Choroid plexus epithelial cell (primary cell): ENCODE results near the gene UBE3C.

ENCODE experiments used
- DNase-seq: peaks from one replicate; pipeline ENCODE4 v3.0.0-alpha.2; 2010; ENCODE audit warnings: low read depth
- H3K4me3 ChIP-seq: 2 replicates; pipeline ENCODE4 v1.5.1; 2011; ENCODE audit warnings: low read depth, mild to moderate bottlenecking, control low read depth, low read length, moderate library complexity
- TF ChIP-seq, protein P1 (sequence below): conservative IDR thresholded peaks from 2 replicates; pipeline ENCODE4 v1.5.1; 2011; ENCODE audit warnings: low read depth, mild to moderate bottlenecking, control low read depth, inconsistent platforms, low read length, moderate library complexity

Gene UBE3C

GRCh38 chr7:157132796-157133195, 5.9 kb upstream of the UBE3C start:
- TF ChIP-seq, protein P1, sequence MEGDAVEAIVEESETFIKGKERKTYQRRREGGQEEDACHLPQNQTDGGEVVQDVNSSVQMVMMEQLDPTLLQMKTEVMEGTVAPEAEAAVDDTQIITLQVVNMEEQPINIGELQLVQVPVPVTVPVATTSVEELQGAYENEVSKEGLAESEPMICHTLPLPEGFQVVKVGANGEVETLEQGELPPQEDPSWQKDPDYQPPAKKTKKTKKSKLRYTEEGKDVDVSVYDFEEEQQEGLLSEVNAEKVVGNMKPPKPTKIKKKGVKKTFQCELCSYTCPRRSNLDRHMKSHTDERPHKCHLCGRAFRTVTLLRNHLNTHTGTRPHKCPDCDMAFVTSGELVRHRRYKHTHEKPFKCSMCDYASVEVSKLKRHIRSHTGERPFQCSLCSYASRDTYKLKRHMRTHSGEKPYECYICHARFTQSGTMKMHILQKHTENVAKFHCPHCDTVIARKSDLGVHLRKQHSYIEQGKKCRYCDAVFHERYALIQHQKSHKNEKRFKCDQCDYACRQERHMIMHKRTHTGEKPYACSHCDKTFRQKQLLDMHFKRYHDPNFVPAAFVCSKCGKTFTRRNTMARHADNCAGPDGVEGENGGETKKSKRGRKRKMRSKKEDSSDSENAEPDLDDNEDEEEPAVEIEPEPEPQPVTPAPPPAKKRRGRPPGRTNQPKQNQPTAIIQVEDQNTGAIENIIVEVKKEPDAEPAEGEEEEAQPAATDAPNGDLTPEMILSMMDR = no peak
- no peak for DNase-seq
- H3K4me3 ChIP-seq = no peak overlapping the region

GRCh38 chr7:157133304-157133703, 5.4 kb upstream of the UBE3C start:
- no peak overlapping the region for H3K4me3 ChIP-seq
- TF ChIP-seq, protein P1 = no peak
- no peak for DNase-seq

DNA sequence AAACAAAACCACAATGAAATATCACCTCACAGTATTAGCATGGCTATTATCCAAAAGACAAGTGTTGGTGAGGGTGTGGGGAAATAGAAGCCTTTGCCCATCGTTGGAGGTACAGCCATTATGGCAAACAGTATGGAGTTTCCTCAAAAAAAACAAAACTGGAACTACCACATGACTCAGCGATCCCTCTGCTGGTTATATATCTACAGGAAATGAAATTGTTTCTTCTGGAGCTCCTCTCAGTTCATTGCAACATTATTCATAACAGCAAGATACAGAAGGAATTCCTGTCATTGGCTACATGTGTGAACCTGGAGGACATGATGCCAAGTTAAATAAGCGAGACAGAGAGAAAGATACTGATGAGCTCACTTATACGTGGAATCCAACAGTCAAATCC, 2.4 kb upstream of the UBE3C start:
- peak overlapping the region; percentile 36 for H3K4me3 ChIP-seq
- TF ChIP-seq, protein P1 = peak; percentile 37
- peak; percentile 95 for DNase-seq

DNA sequence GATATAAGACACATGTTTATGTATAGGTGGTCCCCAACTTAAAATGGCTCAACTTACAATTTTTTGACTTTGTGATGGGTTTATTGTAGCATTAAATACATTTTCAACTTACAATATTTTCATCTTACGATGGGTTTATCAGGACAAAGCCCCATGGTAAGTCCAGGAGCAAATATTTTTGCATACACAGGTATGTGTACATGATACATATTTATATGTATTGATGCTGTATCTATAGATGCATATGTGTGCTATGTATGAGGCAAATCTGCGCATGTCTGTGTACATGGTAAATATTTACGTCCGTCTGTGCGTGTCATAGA, 664 bp upstream of the UBE3C start:
- TF ChIP-seq, protein P1 = no peak
- no peak for DNase-seq
- H3K4me3 ChIP-seq = peak overlapping the region; percentile 69

DNA sequence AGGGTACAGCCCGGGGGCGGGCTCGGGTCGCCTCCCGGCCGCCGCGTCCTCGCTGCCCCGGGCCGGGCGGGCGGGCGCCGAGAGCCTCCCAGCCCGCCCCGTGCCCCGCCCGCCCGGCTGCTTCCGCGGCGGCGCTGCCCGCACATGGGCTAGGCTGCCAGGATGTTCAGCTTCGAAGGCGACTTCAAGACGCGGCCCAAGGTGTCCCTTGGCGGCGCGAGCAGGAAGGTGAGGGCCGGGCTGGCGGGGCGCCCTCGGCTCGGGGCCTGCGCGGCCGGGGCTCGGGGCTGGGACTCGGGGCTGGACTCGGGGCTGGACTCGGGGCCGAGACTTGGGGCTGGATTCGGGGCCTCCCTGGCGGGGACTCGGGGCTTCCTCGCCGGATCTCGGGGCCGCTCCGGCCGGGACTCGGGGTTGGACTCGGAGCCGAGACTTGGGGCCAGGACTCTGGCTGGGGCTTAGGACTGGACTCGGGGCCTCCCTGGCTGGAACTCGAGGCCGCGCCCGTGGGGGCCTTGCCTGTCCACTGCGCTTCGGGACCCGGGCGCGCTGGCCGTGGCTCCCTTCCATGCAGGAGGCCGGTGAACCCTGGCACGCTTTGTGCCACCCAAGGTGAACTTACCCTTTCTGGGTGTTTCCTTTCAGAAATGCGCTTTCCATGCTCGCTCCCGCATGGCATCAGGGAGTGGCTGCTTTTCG, 534 bp downstream of the UBE3C start:
- peak overlapping the region; percentile 79 for H3K4me3 ChIP-seq
- TF ChIP-seq, protein P1 = no peak
- peak; percentile 26 for DNase-seq

GRCh38 chr7:157139810-157140510, 1.2 kb downstream of the UBE3C start:
- TF ChIP-seq, protein P1 = no peak
- H3K4me3 ChIP-seq = peak overlapping the region; percentile 79
- DNase-seq = peak; percentile 23

DNA sequence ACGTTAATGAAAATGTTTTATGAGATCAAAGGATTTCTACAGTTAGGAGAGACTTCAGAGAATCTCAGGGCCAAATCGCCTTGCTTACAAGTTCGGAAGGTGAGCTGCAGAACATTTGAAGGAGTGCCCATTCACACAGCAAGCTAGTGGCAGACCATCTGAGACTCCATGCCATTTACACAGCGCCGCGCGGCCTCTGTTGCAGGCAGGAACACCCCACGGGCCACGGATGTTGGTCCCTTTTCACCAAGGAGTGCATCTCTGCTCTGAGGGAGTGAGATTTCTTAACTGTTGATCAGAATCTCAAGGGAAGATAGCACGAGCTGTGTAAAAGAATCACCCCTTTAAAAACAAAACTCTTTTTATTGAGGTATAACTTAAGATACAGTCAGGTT, 1.8 kb downstream of the UBE3C start:
- TF ChIP-seq, protein P1 = no peak
- no peak for DNase-seq
- peak overlapping the region; percentile 79 for H3K4me3 ChIP-seq
